Upper lobe of left lung (tissue), 4 donors: ENCODE results near the gene TMEM181.

ENCODE experiments used
- POLR2A ChIP-seq, 4 donors: fragments of 450-650 bp; IDR thresholded peaks; one replicate each; pipeline ENCODE4 v1.5.1; 2016 to 2017; ENCODE audit warnings: antibody characterized with exemption in 4 of 4, mild to moderate bottlenecking in 2 of 4
- TF ChIP-seq, protein P1 (sequence below), 6 experiments: fragments of 450-650 bp in 4 of 6; fragments of 200-600 bp in 2 of 6; sonication (generic) in 2 of 6; IDR thresholded peaks; one replicate each; pipeline ENCODE4 v1.5.1; 2016 to 2019; ENCODE audit warnings: antibody characterized with exemption in 6 of 6

DNA sequence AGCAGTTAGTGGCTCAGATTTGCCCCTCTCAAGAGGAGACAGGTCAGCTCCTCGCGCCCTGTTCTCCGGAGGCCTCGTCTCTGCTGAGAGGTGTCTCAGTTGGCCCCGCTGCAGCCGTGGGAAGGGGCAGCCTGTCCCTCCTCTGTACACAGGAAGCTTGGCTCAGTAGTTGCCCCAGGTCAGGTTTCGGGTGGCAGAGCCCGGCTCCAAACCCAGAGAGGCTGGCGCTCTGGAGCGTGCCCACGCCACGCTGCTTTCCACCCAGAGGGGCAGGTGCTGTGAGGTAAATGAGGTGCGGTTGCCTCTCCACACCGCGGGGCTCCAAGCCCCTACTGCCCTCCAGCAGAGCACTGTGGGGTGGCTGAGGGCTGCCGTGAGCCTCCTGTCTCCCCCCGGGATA lies 68.7 kb downstream of the TMEM181 start:
- TF ChIP-seq, protein P1, sequence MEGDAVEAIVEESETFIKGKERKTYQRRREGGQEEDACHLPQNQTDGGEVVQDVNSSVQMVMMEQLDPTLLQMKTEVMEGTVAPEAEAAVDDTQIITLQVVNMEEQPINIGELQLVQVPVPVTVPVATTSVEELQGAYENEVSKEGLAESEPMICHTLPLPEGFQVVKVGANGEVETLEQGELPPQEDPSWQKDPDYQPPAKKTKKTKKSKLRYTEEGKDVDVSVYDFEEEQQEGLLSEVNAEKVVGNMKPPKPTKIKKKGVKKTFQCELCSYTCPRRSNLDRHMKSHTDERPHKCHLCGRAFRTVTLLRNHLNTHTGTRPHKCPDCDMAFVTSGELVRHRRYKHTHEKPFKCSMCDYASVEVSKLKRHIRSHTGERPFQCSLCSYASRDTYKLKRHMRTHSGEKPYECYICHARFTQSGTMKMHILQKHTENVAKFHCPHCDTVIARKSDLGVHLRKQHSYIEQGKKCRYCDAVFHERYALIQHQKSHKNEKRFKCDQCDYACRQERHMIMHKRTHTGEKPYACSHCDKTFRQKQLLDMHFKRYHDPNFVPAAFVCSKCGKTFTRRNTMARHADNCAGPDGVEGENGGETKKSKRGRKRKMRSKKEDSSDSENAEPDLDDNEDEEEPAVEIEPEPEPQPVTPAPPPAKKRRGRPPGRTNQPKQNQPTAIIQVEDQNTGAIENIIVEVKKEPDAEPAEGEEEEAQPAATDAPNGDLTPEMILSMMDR (IDR thresholded peaks at IDR 0.05), result no peak
- no peak for TF ChIP-seq POLR2A (IDR thresholded peaks at IDR 0.05)
